ENCODE results near the gene CDK5R2. TPM values are rescaled to one million over a fixed set of nuclear protein-coding genes. Genes with fewer than 3 reads are reported as not detected.

The CDK5R2 gene
- total RNA-seq, 4 donors from 2014 or later: not detected

GRCh38 chr2:218944759-218945404 lies 14.6 kb upstream of the CDK5R2 start:
- TF ChIP-seq CTCF (IDR thresholded peaks at IDR 0.05; ENCODE audit: low read depth): no peak

- TF ChIP-seq CTCF (IDR thresholded peaks at IDR 0.05; ENCODE audit: low read depth): no peak
Observed at GRCh38 chr2:218946621-218947020, 12.8 kb upstream of the CDK5R2 start.

- TF ChIP-seq CTCF (IDR thresholded peaks at IDR 0.05; ENCODE audit: low read depth): no peak
Observed at GRCh38 chr2:218952160-218952559, 7.3 kb upstream of the CDK5R2 start.

GRCh38 chr2:218953366-218953954 lies 6.0 kb upstream of the CDK5R2 start:
- TF ChIP-seq CTCF (IDR thresholded peaks at IDR 0.05; ENCODE audit: low read depth): no peak

GRCh38 chr2:218954541-218955300 lies 4.7 kb upstream of the CDK5R2 start:
- no peak for TF ChIP-seq CTCF (IDR thresholded peaks at IDR 0.05; ENCODE audit: low read depth)

GRCh38 chr2:218956039-218956438 lies 3.4 kb upstream of the CDK5R2 start:
- TF ChIP-seq CTCF (IDR thresholded peaks at IDR 0.05; ENCODE audit: low read depth): no peak

- TF ChIP-seq CTCF (IDR thresholded peaks at IDR 0.05; ENCODE audit: low read depth): no peak
Observed at GRCh38 chr2:218957671-218958070, 1.8 kb upstream of the CDK5R2 start.
